Measurements from ENCODE around the gene CNGA1. TPM values are rescaled to one million over a fixed set of nuclear protein-coding genes. Genes with fewer than 3 reads are reported as not detected.

The CNGA1 gene
- total RNA-seq, 1 experiment from 2014 or later = 1.0 TPM

GRCh38 chr4:48039561-48039960 lies 23.1 kb upstream of the CNGA1 start:
- Histone ChIP-seq H2BK12ac (ENCODE audit: insufficient read length, low read depth, low read length) (no peak overlapping the region), H2AFZ (ENCODE audit: low read length) (no peak overlapping the region), H3K18ac (ENCODE audit: insufficient read length, low read depth, low read length) (no peak overlapping the region), H4K8ac (replicated peaks; ENCODE audit: insufficient read length, low read depth, low read length) (no peak overlapping the region), H4K91ac (ENCODE audit: insufficient read length, low read depth, low read length) (no peak overlapping the region), H3K27me3 (ENCODE audit: insufficient read depth, low read length) (no peaks in the 10 kb centered on the region), H3K79me2 (ENCODE audit: insufficient read depth, low read length) (no peaks in the 10 kb centered on the region), H3T11ph (ENCODE audit: low read length) (no peak overlapping the region), H3K4me2 (ENCODE audit: insufficient read depth, insufficient read length, low read length) (no peak overlapping the region), H3K9me3 (ENCODE audit: control insufficient read depth, low read depth, low read length) (no peaks in the 10 kb centered on the region), H4K5ac (ENCODE audit: insufficient read length, low read depth, low read length) (no peak overlapping the region), H3K27ac (ENCODE audit: insufficient read length, low read depth, low read length) (no peak overlapping the region), H3K4me1 (ENCODE audit: insufficient read depth, low read length) (no peaks in the 10 kb centered on the region; the same call in 1 of the 2 replicates), H4K20me1 (ENCODE audit: control insufficient read depth, insufficient read depth, insufficient read length) (no peaks in the 10 kb centered on the region), H2BK120ac (ENCODE audit: low read depth, low read length, poor library complexity, severe bottlenecking) (no peak overlapping the region), H3K4ac (ENCODE audit: low read depth, low read length) (no peak overlapping the region), H2BK5ac (ENCODE audit: insufficient read length, low read length) (no peak overlapping the region), H2AK5ac (ENCODE audit: insufficient read length, low read length) (no peak overlapping the region), H3K79me1 (ENCODE audit: insufficient read depth, low read depth, low read length, poor library complexity, severe bottlenecking) (no peaks in the 10 kb centered on the region), H3K14ac (ENCODE audit: insufficient read depth, low read length) (no peak overlapping the region), H3K23ac (ENCODE audit: insufficient read length, low read depth, low read length) (no peak overlapping the region), H2BK15ac (ENCODE audit: low read depth, low read length) (no peak overlapping the region), H3K56ac (ENCODE audit: insufficient read length, low read depth, low read length) (no peak overlapping the region), H3K9ac (ENCODE audit: extremely low read depth, insufficient read length, low read length) (no peak overlapping the region), H2BK20ac (ENCODE audit: low read depth, low read length, poor library complexity, severe bottlenecking) (no peak overlapping the region), H3K23me2 (ENCODE audit: insufficient read length, low read depth, low read length, poor library complexity, severe bottlenecking) (no peaks in the 10 kb centered on the region)
- peaks cover 17 to 24% of the 10 kb centered on the region in 2 experiments for H3K4me1 Mint-ChIP-seq
- DNase-seq = no peak
- no peak overlapping the region for H3K27ac Mint-ChIP-seq
- peaks cover 2 to 26% (median 23%) of the 10 kb centered on the region in 3 experiments; a peak in 6 of 7 replicates for H3K36me3 Mint-ChIP-seq (ENCODE audit: insufficient read depth in 1 of 3, low read depth in 3 of 3)
- no peaks in the 10 kb centered on the region for H3K27me3 Mint-ChIP-seq (ENCODE audit: low read depth)
- no peak for TF ChIP-seq CTCF (conservative IDR thresholded peaks at IDR 0.05)
- no peak overlapping the region for H3K4me3 Mint-ChIP-seq
- no peaks in the 10 kb centered on the region for H3K9me3 Mint-ChIP-seq
